ENCODE data around the gene ERC1.

DNA sequence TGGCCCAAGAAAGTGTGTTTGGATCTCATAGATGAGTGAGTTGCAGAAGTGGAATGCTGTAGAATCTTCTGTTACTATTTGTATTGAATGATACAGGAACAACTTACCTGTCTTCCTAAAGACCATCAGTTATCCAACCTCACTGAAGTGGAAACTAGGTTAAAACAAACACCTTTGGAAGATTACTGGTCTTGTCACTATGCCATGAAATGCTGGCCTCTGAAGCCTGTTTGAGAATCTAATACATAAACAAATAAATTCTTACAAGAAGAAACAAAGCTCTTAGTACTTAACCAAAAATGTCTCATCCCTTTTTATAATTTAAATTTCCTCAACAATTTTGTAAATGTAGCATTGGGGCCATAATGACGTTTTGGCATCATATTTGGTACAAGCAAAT, 448.2 kb downstream of the ERC1 start:
- no peak for TF ChIP-seq CTCF (IDR thresholded peaks at IDR 0.05; ENCODE audit: low read depth, low read length)
- no peak for TF ChIP-seq POLR2A (IDR thresholded peaks at IDR 0.05; ENCODE audit: extremely low read depth, insufficient read length)
- no peak for TF ChIP-seq MYC (IDR thresholded peaks at IDR 0.05; ENCODE audit: low read depth, low read length)
- TF ChIP-seq, protein P1, sequence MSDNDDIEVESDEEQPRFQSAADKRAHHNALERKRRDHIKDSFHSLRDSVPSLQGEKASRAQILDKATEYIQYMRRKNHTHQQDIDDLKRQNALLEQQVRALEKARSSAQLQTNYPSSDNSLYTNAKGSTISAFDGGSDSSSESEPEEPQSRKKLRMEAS (IDR thresholded peaks at IDR 0.05; ENCODE audit: low read depth, low read length), result no peak

Measured in NB4 (cell line).